ENCODE results near the gene GSTM2.

GSTM2 gene

DNA sequence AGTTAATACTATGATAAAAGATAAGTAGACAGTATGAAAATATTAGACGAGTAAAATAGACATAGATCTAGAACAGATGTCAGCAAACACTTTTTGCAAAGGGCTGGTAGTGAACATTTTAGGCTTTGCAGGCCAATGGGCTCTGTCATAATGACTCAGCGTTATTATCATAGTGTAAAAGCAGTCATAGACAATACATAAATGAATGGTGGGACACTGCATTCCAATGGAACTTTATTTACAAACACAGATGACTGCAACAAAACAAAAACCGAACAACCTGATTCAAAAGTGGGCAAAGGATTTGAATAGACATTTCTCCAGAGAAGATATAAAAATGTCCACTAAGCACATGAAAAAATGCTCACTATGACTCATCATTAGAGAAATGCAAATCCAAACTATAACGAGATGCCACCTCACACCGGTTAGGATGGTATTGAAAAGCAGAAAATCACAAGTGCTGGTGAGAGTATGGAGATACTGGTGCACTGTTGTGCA is 51.5 kb downstream of the GSTM2 start:
- Histone ChIP-seq H2AFZ (ENCODE audit: insufficient read depth, low read length, poor library complexity) (no peak overlapping the region), H2BK12ac (ENCODE audit: low read length) (no peak overlapping the region), H2BK5ac (ENCODE audit: low read depth, low read length, poor library complexity) (no peak overlapping the region), H3K36me3 (ENCODE audit: control insufficient read depth in 1 of 2, insufficient read depth in 2 of 2, low read length in 2 of 2) (no peaks in the 10 kb centered on the region), H2BK120ac (ENCODE audit: insufficient read depth, low read length, poor library complexity) (no peak overlapping the region), H4K12ac (ENCODE audit: low read depth, low read length) (no peak overlapping the region), H3K23ac (ENCODE audit: low read length) (no peak overlapping the region), H3K18ac (ENCODE audit: low read length) (no peak overlapping the region), H2AK5ac (ENCODE audit: low read length) (no peak overlapping the region), H3K79me2 (ENCODE audit: control insufficient read depth, insufficient read depth, low read length, poor library complexity) (no peaks in the 10 kb centered on the region), H3K4me1 (ENCODE audit: control insufficient read depth in 1 of 2, insufficient read depth in 2 of 2, low read length in 2 of 2) (peaks cover 3 to 7% of the 10 kb centered on the region in 2 experiments), H3K79me1 (ENCODE audit: low read length) (peaks cover 2% of the 10 kb centered on the region), H3K4me3 (ENCODE audit: low read depth, low read length) (no peak overlapping the region), H3K9ac (ENCODE audit: low read length) (no peak overlapping the region), H3K27me3 (ENCODE audit: insufficient read depth, low read length) (no peaks in the 10 kb centered on the region), H4K91ac (ENCODE audit: low read depth, low read length) (no peak overlapping the region), H3K4me2 (ENCODE audit: low read length) (no peak overlapping the region), H3K9me3 (ENCODE audit: insufficient read depth, low read depth, low read length) (no peaks in the 10 kb centered on the region), H3K27ac (ENCODE audit: low read depth, low read length) (no peak overlapping the region), H3K14ac (ENCODE audit: low read length) (no peak overlapping the region), H3K4ac (ENCODE audit: low read depth, low read length) (no peak overlapping the region), H4K8ac (ENCODE audit: low read depth, low read length) (no peak overlapping the region)
- no CpG with 5 or more reads among the region's 5 CpGs for whole genome bisulfite sequencing (ENCODE audit: extremely low coverage, insufficient coverage, insufficient read length)
- no peak for DNase-seq

GRCh38 chr1:109721042-109721441 is 53.2 kb downstream of the GSTM2 start:
- H3K4me3 ChIP-seq (ENCODE audit: low read depth, low read length): no peak overlapping the region
- H3K18ac ChIP-seq (ENCODE audit: low read length): no peak overlapping the region
- peaks cover 3 to 9% of the 10 kb centered on the region in 2 experiments for H3K4me1 ChIP-seq (ENCODE audit: control insufficient read depth in 1 of 2, insufficient read depth in 2 of 2, low read length in 2 of 2)
- no peak overlapping the region for H3K9ac ChIP-seq (ENCODE audit: low read length)
- H4K8ac ChIP-seq (ENCODE audit: low read depth, low read length): no peak overlapping the region
- H3K36me3 ChIP-seq (ENCODE audit: control insufficient read depth in 1 of 2, insufficient read depth in 2 of 2, low read length in 2 of 2): no peaks in the 10 kb centered on the region
- no peak overlapping the region for H4K12ac ChIP-seq (ENCODE audit: low read depth, low read length)
- H2AFZ ChIP-seq (ENCODE audit: insufficient read depth, low read length, poor library complexity): no peak overlapping the region
- DNase-seq: peak; percentile 11 to 59
- peaks cover 2% of the 10 kb centered on the region for H3K9me3 ChIP-seq (ENCODE audit: insufficient read depth, low read depth, low read length)
- H2BK120ac ChIP-seq (ENCODE audit: insufficient read depth, low read length, poor library complexity): no peak overlapping the region
- H4K91ac ChIP-seq (ENCODE audit: low read depth, low read length): no peak overlapping the region
- H2BK12ac ChIP-seq (ENCODE audit: low read length): no peak overlapping the region
- no peaks in the 10 kb centered on the region for H3K79me2 ChIP-seq (ENCODE audit: control insufficient read depth, insufficient read depth, low read length, poor library complexity)
- no peaks in the 10 kb centered on the region for H3K27me3 ChIP-seq (ENCODE audit: insufficient read depth, low read length)
- no peak overlapping the region for H3K4me2 ChIP-seq (ENCODE audit: low read length)
- H2AK5ac ChIP-seq (ENCODE audit: low read length): no peak overlapping the region
- H2BK5ac ChIP-seq (ENCODE audit: low read depth, low read length, poor library complexity): no peak overlapping the region
- H3K27ac ChIP-seq (ENCODE audit: low read depth, low read length): no peak overlapping the region
- no peak overlapping the region for H3K23ac ChIP-seq (ENCODE audit: low read length)
- WGBS (ENCODE audit: extremely low coverage, insufficient coverage, insufficient read length): no CpG with 5 or more reads among the region's 5 CpGs
- H3K4ac ChIP-seq (ENCODE audit: low read depth, low read length): no peak overlapping the region
- peaks cover 5% of the 10 kb centered on the region for H3K79me1 ChIP-seq (ENCODE audit: low read length)
- no peak overlapping the region for H3K14ac ChIP-seq (ENCODE audit: low read length)

GRCh38 chr1:109721971-109722370 is 54.1 kb downstream of the GSTM2 start:
- no peak for DNase-seq
- Histone ChIP-seq H3K4me1 (ENCODE audit: control insufficient read depth in 1 of 2, insufficient read depth in 2 of 2, low read length in 2 of 2) (peaks cover 3 to 9% of the 10 kb centered on the region in 2 experiments), H3K9ac (ENCODE audit: low read length) (no peak overlapping the region), H4K8ac (ENCODE audit: low read depth, low read length) (no peak overlapping the region), H3K9me3 (ENCODE audit: insufficient read depth, low read depth, low read length) (peaks cover 5% of the 10 kb centered on the region), H3K18ac (ENCODE audit: low read length) (no peak overlapping the region), H2BK12ac (ENCODE audit: low read length) (no peak overlapping the region), H3K36me3 (ENCODE audit: control insufficient read depth in 1 of 2, insufficient read depth in 2 of 2, low read length in 2 of 2) (peaks cover 0 to 3% of the 10 kb centered on the region in 2 experiments), H2AK5ac (ENCODE audit: low read length) (no peak overlapping the region), H3K4ac (ENCODE audit: low read depth, low read length) (no peak overlapping the region), H2BK5ac (ENCODE audit: low read depth, low read length, poor library complexity) (no peak overlapping the region), H3K27ac (ENCODE audit: low read depth, low read length) (no peak overlapping the region), H2AFZ (ENCODE audit: insufficient read depth, low read length, poor library complexity) (no peak overlapping the region), H4K12ac (ENCODE audit: low read depth, low read length) (no peak overlapping the region), H3K79me1 (ENCODE audit: low read length) (peaks cover 5% of the 10 kb centered on the region), H3K4me3 (ENCODE audit: low read depth, low read length) (no peak overlapping the region), H3K23ac (ENCODE audit: low read length) (no peak overlapping the region), H4K91ac (ENCODE audit: low read depth, low read length) (no peak overlapping the region), H3K27me3 (ENCODE audit: insufficient read depth, low read length) (no peaks in the 10 kb centered on the region), H2BK120ac (ENCODE audit: insufficient read depth, low read length, poor library complexity) (no peak overlapping the region), H3K4me2 (ENCODE audit: low read length) (no peak overlapping the region), H3K14ac (ENCODE audit: low read length) (no peak overlapping the region), H3K79me2 (ENCODE audit: control insufficient read depth, insufficient read depth, low read length, poor library complexity) (no peaks in the 10 kb centered on the region)
- WGBS (ENCODE audit: extremely low coverage, insufficient coverage, insufficient read length): no CpG with 5 or more reads among the region's 1 CpG

- peaks cover 7% of the 10 kb centered on the region for H3K9me3 ChIP-seq (ENCODE audit: insufficient read depth, low read depth, low read length)
- H3K27ac ChIP-seq (ENCODE audit: low read depth, low read length): peak overlapping the region; percentile 15
- no peak overlapping the region for H3K14ac ChIP-seq (ENCODE audit: low read length)
- H2AFZ ChIP-seq (ENCODE audit: insufficient read depth, low read length, poor library complexity): no peak overlapping the region
- no peak overlapping the region for H3K23ac ChIP-seq (ENCODE audit: low read length)
- no peaks in the 10 kb centered on the region for H3K27me3 ChIP-seq (ENCODE audit: insufficient read depth, low read length)
- peaks cover 0 to 4% of the 10 kb centered on the region in 2 experiments for H3K36me3 ChIP-seq (ENCODE audit: control insufficient read depth in 1 of 2, insufficient read depth in 2 of 2, low read length in 2 of 2)
- no peak overlapping the region for H4K12ac ChIP-seq (ENCODE audit: low read depth, low read length)
- H2BK120ac ChIP-seq (ENCODE audit: insufficient read depth, low read length, poor library complexity): no peak overlapping the region
- H4K91ac ChIP-seq (ENCODE audit: low read depth, low read length): peak overlapping the region; percentile 43
- no peak overlapping the region for H3K9ac ChIP-seq (ENCODE audit: low read length)
- no peak overlapping the region for H2AK5ac ChIP-seq (ENCODE audit: low read length)
- WGBS (ENCODE audit: extremely low coverage, insufficient coverage, insufficient read length): no CpG with 5 or more reads among the region's 7 CpGs
- no peak overlapping the region for H3K4ac ChIP-seq (ENCODE audit: low read depth, low read length)
- DNase-seq: no peak
- H2BK5ac ChIP-seq (ENCODE audit: low read depth, low read length, poor library complexity): no peak overlapping the region
- no peak overlapping the region for H3K18ac ChIP-seq (ENCODE audit: low read length)
- H3K4me1 ChIP-seq (ENCODE audit: control insufficient read depth in 1 of 2, insufficient read depth in 2 of 2, low read length in 2 of 2): peaks cover 3 to 9% of the 10 kb centered on the region in 2 experiments
- no peak overlapping the region for H3K4me3 ChIP-seq (ENCODE audit: low read depth, low read length)
- H3K79me1 ChIP-seq (ENCODE audit: low read length): peaks cover 5% of the 10 kb centered on the region
- no peaks in the 10 kb centered on the region for H3K79me2 ChIP-seq (ENCODE audit: control insufficient read depth, insufficient read depth, low read length, poor library complexity)
- H2BK12ac ChIP-seq (ENCODE audit: low read length): no peak overlapping the region
- no peak overlapping the region for H3K4me2 ChIP-seq (ENCODE audit: low read length)
- no peak overlapping the region for H4K8ac ChIP-seq (ENCODE audit: low read depth, low read length)
Measured at GRCh38 chr1:109722908-109723691, 55.2 kb downstream of the GSTM2 start.
